NCI-H2196 treated with DMSO at 0.1 percent for 48 hours (cell line): ENCODE data around the gene PGM1.
A peak's percentile ranks its signal among the peaks of the same experiment; 100 is the strongest.
"Not testable (repeated sequence)": the region's sequence is repeated elsewhere in the genome, so short reads cannot be mapped to it uniquely, and the experiment has no call there.

Experiments used
- DNase-seq: peaks from one replicate; lab custom pipeline; 2025; ENCODE audit not compliant: unreplicated experiment; lab: John Stamatoyannopoulos, UW

The PGM1 gene

GRCh38 chr1:63593303-63593885 is at the start of gene PGM1:
Gene PGM1, plus strand, starts transcription at chr1:63593411. Its CDS starts 78 bp downstream, at chr1:63593489.
- peak; percentile 60 for DNase-seq

GRCh38 chr1:63545780-63546179 is 47.4 kb upstream of the PGM1 start:
- no peak for DNase-seq

GRCh38 chr1:63547621-63548294 is 45.5 kb upstream of the PGM1 start:
- DNase-seq = no peak

GRCh38 chr1:63548303-63548702 is 44.9 kb upstream of the PGM1 start:
- DNase-seq = no peak

- no peak for DNase-seq
Observed at GRCh38 chr1:63548877-63549276, 44.3 kb upstream of the PGM1 start.

GRCh38 chr1:63555480-63555879 is 37.7 kb upstream of the PGM1 start:
- no peak for DNase-seq

GRCh38 chr1:63557365-63557987 is 35.7 kb upstream of the PGM1 start:
- DNase-seq = no peak

- DNase-seq = no peak
Observed at GRCh38 chr1:63559357-63559756, 33.9 kb upstream of the PGM1 start.

GRCh38 chr1:63563745-63564144 is 29.5 kb upstream of the PGM1 start:
- DNase-seq = no peak

GRCh38 chr1:63569068-63569467 is 24.1 kb upstream of the PGM1 start:
- DNase-seq = no peak

GRCh38 chr1:63569640-63570316 is 23.4 kb upstream of the PGM1 start:
- DNase-seq = no peak

GRCh38 chr1:63572686-63573085 is 20.5 kb upstream of the PGM1 start:
- DNase-seq = not testable (repeated sequence)

- not testable (repeated sequence) for DNase-seq
Observed at GRCh38 chr1:63574203-63574796, 18.9 kb upstream of the PGM1 start.

- no peak for DNase-seq
Observed at GRCh38 chr1:63575340-63575826, 17.8 kb upstream of the PGM1 start.

- DNase-seq = not testable (repeated sequence)
Observed at GRCh38 chr1:63586326-63586725, 6.9 kb upstream of the PGM1 start.

- no peak for DNase-seq
Observed at GRCh38 chr1:63590166-63590560, 3.0 kb upstream of the PGM1 start.

GRCh38 chr1:63592536-63593302 is 492 bp upstream of the PGM1 start:
- no peak for DNase-seq

GRCh38 chr1:63593886-63594605 is 835 bp downstream of the PGM1 start:
- DNase-seq = peak; percentile 60

- no peak for DNase-seq
Observed at GRCh38 chr1:63595435-63595834, 2.2 kb downstream of the PGM1 start.

- no peak for DNase-seq
Observed at GRCh38 chr1:63599799-63600198, 6.6 kb downstream of the PGM1 start.
